Measurements from ENCODE around the gene PALLD.

PALLD gene

DNA sequence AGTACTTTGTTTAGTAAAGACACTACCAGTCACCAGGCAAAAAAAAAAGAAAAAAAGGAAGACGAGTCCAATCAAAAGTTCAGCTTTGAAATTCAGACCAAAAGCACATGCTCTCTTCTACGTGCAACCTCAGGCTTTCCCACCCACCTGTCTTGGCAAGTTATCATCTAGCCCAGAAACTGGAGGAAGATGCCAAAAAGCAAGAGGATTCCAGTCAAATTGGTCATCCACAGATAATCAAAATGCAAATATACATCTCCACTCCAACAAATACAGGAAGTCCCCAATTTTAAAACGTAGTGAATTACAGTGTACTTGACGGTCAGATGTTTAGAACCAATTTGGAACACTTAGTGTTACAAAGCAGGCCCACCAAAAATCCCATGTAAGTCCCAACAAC lies 96.5 kb downstream of the PALLD start:
- Mint-ChIP-seq H3K4me3 (no peak overlapping the region), H3K9me3 (no peaks in the 10 kb centered on the region), H3K27ac (no peak overlapping the region), H3K27me3 (peaks cover 27% of the 10 kb centered on the region), H3K4me1 (ENCODE audit: low read depth) (no peaks in the 10 kb centered on the region), H3K36me3 (ENCODE audit: low read depth) (no peaks in the 10 kb centered on the region)
- DNase-seq = no peak

DNA sequence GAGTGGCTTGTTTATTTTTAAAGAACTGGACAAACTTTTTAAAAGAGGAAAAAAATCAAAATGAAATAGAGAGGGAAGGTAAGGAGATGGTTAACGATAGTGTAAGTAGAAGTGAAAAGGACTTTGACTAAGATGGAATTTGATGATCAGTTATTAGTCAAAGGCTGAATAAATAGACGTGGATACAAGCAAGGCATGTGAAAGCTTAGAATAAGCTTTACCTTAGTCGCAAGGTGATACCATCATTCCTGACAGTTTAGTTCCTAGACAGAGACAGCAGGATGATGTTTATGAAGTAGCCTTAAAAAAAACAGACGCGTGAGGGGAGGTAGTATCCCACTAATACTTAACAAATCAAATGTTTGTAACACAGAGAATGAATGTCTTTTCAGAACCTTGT lies 97.3 kb downstream of the PALLD start:
- Mint-ChIP-seq H3K36me3 (ENCODE audit: low read depth) (no peaks in the 10 kb centered on the region), H3K4me1 (ENCODE audit: low read depth) (no peaks in the 10 kb centered on the region), H3K27me3 (peaks cover 26% of the 10 kb centered on the region), H3K9me3 (no peaks in the 10 kb centered on the region), H3K27ac (no peak overlapping the region), H3K4me3 (no peak overlapping the region)
- no peak for DNase-seq

DNA sequence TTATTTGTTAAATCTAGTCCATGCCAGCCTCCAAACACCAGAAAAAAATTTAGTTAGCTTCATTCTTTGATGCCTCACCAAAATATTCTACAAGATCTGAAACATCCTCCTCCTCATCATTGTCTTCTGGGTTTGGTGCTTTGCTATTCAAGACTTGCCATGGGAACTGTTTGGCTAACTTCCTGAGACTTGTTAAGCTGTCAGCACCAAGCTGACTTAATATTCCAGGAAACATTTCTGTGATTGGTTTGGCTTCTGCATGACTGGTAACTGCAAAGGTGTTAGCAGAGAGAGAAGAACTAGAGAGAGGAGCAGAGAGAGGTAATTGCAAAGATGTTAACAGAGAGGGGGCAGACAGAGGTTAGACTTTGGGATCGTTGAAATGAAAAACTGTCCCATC lies 101.3 kb downstream of the PALLD start:
- Mint-ChIP-seq H3K36me3 (ENCODE audit: low read depth) (no peaks in the 10 kb centered on the region), H3K27ac (no peak overlapping the region), H3K4me1 (ENCODE audit: low read depth) (no peaks in the 10 kb centered on the region), H3K27me3 (peaks cover 9% of the 10 kb centered on the region), H3K4me3 (no peak overlapping the region), H3K9me3 (no peaks in the 10 kb centered on the region)
- DNase-seq = no peak

DNA sequence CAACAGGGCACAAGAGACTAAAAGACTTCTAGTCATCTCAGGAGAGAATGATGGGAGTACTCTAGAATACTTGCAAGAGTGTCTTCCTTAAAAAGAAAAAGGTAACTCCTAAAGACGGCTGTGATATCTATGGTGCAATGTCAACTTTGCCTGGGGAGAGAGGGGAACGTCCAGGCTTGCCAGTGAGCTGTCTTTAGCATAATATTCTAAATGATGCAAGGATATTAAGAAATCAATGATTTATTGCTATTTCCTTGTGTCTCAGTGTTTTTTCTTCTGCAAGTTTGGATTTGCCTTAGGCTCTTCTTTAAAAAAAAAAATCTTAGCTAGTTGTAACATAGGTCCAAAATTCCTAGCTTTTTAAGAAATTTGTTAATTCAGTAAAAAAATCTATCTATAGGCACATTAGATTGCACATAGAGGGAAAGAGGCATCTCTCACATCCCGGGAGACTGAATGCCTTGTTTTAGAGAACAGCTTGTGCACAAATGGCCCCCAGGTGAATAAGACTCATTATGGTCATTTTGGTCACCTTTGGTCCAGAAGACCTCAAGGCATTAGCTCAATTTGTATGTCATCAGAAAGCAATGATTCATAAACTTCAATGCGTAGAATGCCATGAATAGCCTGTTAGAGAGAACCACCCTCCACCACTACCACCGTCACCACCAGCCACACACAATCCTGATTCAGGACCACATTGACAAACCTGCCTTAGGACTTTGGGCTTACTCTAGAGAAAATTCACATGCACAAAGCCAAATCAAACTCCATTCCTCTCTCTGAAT lies 104.1 kb downstream of the PALLD start:
- no peak for DNase-seq
- Mint-ChIP-seq H3K4me3 (no peak overlapping the region), H3K36me3 (ENCODE audit: low read depth) (no peaks in the 10 kb centered on the region), H3K27ac (no peak overlapping the region), H3K9me3 (no peaks in the 10 kb centered on the region), H3K27me3 (peaks cover 9% of the 10 kb centered on the region), H3K4me1 (ENCODE audit: low read depth) (no peaks in the 10 kb centered on the region)

DNA sequence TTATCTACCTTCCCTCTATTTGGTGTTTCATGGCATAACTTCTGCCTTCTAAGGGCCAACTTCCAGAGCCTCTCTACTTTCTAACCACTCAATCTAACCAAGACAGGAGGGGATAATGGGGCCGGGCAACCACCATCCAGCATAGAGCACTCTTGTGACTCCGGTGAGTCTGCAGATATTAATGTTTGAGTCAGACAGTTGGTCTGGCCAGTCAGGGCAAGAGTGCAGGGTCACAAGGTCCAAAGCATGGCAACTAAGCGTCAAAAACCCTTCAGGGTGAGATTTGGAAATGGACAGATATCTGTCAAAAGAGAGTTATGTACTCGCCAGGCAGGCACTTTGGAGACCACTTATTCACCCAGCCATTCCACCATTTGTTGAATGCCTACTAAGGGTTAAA lies 105.0 kb downstream of the PALLD start:
- H3K27ac Mint-ChIP-seq = no peak overlapping the region
- H3K4me1 Mint-ChIP-seq (ENCODE audit: low read depth) = no peaks in the 10 kb centered on the region
- H3K27me3 Mint-ChIP-seq = peaks cover 9% of the 10 kb centered on the region

DNA sequence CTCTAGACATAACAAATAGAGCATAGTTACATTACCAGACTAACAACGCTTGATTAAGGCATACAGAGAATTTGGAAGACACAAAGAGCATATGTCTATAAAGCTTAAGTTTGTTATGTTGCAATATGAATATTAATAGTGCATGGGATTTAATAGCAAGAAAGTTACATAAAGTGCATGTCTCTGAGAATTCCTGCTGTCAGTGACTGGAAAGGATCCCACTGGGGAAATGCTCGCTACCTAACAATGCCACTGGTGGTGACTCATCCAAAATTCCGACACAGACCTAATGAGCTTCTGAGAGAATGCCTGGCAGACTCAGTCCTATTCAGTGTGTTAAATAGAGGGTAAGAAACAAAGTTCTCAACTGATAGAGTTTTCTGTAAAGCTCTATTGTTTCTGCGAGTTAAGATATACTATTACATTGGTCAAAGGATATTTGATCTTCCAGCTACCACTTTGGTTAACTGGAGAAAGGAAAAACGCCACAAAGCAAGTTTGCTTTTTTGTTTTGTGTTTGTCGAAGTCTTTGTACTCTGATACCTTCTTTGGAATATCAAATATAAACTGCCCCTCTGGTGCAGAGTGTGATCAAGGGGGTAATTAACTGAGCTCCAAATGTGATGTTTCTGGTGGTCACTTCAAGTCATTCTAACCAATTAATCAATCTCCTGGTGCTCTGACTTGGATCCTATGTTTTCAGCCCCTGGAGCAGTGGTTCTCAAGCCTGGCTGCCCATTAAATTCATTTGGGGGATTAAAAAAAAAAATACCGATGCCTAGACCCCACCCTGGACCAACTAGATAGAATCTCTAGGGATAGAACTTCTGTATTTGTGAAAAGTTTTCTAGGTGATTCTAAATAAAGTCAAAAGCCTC lies 107.9 kb downstream of the PALLD start:
- Mint-ChIP-seq H3K9me3 (no peaks in the 10 kb centered on the region), H3K36me3 (ENCODE audit: low read depth) (no peaks in the 10 kb centered on the region), H3K27ac (no peak overlapping the region), H3K4me3 (no peak overlapping the region), H3K4me1 (ENCODE audit: low read depth) (no peaks in the 10 kb centered on the region), H3K27me3 (peaks cover 5% of the 10 kb centered on the region)
- no peak for DNase-seq

More for the DNA sequence above, 105.0 kb downstream of the PALLD start:
- Mint-ChIP-seq H3K36me3 (ENCODE audit: low read depth) (no peaks in the 10 kb centered on the region), H3K9me3 (no peaks in the 10 kb centered on the region), H3K4me3 (no peak overlapping the region)
- no peak for DNase-seq

DNA sequence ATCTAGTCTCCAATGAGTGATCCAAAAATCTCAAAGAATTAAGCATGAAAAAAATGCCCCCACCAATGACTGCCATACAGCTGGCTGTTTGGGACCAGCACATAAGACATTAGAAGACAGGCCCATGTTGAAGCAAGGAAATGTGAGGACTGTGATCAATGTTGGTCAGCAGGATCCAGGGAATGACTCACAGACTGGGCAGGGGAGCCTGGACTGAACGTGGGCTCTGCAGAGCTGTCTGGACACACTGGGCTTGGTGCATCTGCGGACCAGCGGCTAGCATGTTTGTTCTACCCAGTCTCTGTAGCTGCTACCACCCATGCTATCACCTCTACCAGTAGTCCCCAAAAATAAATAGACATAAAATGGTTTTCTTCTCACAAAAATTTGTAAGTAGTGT lies 108.6 kb downstream of the PALLD start:
- no peaks in the 10 kb centered on the region for H3K4me1 Mint-ChIP-seq (ENCODE audit: low read depth)
- no peak overlapping the region for H3K27ac Mint-ChIP-seq
- H3K9me3 Mint-ChIP-seq = no peaks in the 10 kb centered on the region
- DNase-seq = no peak
- no peak overlapping the region for H3K4me3 Mint-ChIP-seq
- H3K36me3 Mint-ChIP-seq (ENCODE audit: low read depth) = no peaks in the 10 kb centered on the region
- peaks cover 7% of the 10 kb centered on the region for H3K27me3 Mint-ChIP-seq

DNA sequence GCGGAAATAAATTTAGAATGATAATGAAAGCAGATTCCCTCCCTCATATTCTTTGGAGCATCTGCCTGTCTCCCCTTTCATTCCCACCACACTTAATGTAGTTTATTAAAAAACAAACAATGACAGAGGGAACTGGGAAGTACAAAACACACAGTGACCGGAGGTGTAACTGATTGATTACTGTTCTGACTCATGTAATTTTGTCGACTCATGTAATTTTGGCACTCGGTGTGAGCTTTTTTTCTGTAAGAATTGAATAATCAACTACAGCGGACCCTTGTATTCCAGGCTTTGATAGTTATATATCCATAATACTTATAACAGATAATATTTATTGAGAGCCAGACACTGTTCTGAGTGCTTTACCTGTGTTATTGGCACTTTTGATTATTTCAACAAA lies 110.4 kb downstream of the PALLD start:
- Mint-ChIP-seq H3K27me3 (peaks cover 14% of the 10 kb centered on the region), H3K9me3 (no peaks in the 10 kb centered on the region), H3K27ac (no peak overlapping the region), H3K4me1 (ENCODE audit: low read depth) (no peaks in the 10 kb centered on the region), H3K4me3 (no peak overlapping the region), H3K36me3 (ENCODE audit: low read depth) (no peaks in the 10 kb centered on the region)
- no peak for DNase-seq

DNA sequence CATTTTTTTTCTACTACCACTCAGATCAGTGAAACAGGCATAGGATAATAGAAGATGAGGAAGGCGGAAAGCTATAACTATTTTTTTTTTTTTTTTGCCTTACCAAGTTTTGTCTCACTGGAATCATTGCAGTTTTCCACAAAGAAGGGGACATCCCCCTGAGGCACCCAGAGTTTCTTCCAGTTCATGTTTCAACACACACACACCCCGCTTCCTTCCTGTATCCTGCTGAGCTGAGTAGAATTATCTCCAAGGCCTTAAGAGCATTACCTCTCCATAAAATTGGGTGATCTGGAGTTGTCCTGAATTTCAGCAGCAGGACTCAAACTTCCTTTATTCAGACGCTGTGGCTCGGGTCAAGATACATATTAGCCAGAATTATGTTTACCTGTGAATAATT lies 111.9 kb downstream of the PALLD start:
- H3K27me3 Mint-ChIP-seq = peaks cover 15% of the 10 kb centered on the region
- H3K4me1 Mint-ChIP-seq (ENCODE audit: low read depth) = no peaks in the 10 kb centered on the region
- H3K27ac Mint-ChIP-seq = no peak overlapping the region
- DNase-seq = no peak
- no peak overlapping the region for H3K4me3 Mint-ChIP-seq
- H3K9me3 Mint-ChIP-seq = no peaks in the 10 kb centered on the region
- H3K36me3 Mint-ChIP-seq (ENCODE audit: low read depth) = no peaks in the 10 kb centered on the region

DNA sequence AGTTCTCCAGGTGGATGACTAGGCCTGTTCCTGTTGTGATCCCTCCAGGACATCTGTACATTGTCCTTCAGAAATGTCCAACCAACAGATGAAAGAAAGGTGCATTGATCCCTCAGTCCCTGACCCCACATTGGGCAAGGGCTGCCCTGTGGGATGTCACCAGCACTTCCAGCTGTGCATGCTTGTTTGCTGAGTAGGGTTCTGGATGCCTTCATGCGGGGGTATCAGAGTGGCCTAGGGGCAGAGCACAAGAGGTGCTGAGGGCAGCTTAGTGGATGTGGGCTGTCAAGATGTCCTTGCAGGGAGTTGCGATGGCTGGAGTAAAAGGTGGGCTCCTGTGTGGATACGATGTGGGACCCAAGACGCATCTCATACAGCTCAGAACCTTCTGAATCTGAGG lies 112.5 kb downstream of the PALLD start:
- Mint-ChIP-seq H3K4me1 (ENCODE audit: low read depth) (no peaks in the 10 kb centered on the region), H3K36me3 (ENCODE audit: low read depth) (no peaks in the 10 kb centered on the region), H3K9me3 (no peaks in the 10 kb centered on the region), H3K27me3 (peaks cover 15% of the 10 kb centered on the region), H3K27ac (no peak overlapping the region), H3K4me3 (no peak overlapping the region)
- no peak for DNase-seq

DNA sequence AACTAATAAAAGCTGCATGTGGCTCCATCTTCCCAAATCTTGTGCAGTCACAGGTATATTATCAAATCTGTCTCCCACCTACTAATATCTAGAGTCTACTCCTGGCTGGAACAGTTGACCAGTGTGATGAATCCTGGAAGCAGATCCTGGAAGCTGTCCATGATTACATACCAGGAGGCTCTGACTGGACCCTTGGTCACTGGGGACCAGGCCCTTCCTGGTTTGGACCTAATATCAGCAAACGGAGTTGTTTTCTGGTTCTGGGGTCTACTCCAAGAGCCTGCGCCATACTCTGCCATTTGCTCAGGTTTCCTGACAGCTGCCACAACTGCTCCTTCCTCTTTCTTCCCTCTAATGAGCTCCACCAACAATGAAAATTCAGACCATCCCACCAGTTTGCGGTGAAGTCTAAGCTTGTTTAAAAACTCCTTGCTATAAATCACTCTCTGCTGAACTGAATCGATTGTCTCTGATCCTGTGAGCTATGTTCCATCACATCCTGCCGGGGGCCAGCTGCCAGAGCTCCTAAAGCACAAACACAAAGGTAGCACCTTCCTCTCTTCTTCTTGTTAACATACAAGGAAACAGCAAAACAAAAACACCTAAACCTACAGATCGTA lies 114.2 kb downstream of the PALLD start:
- Mint-ChIP-seq H3K27me3 (peaks cover 15% of the 10 kb centered on the region), H3K4me1 (ENCODE audit: low read depth) (no peaks in the 10 kb centered on the region), H3K36me3 (ENCODE audit: low read depth) (no peaks in the 10 kb centered on the region), H3K27ac (no peak overlapping the region), H3K9me3 (no peaks in the 10 kb centered on the region), H3K4me3 (no peak overlapping the region)
- no peak for DNase-seq

DNA sequence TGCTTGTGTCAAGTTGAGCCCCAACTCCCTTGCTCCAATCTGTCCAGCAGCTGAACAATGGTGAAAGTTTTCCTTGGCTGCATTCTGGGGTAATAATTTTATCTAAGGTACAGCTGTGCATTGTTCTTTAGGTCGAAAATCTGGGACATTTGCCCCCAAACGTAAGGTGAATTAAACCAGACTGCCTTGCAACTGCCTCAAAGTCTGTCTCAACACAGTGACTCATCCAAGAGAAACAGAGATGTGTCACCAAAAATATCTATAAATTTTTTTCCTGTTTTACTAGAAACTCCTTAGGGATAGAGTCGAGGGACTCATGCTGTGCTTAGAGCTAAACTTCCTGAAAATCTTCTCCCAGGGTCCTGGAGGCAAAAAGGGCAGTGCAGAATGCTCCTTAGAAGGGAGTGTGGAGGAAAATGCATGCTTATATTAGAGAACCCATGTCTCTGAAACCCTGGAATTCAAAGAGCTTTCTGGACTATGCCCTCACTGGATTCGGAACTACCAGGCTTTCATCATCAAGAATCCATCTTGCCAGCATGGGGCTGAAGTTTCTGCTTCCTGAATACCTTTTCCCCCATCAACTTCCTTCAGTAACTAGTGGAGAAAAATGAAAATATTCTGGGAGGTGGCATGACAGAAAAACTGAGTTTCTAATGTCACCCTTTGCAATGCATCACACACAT lies 115.7 kb downstream of the PALLD start:
- peaks cover 15% of the 10 kb centered on the region for H3K27me3 Mint-ChIP-seq
- H3K4me3 Mint-ChIP-seq = no peak overlapping the region
- no peak for DNase-seq
- no peaks in the 10 kb centered on the region for H3K36me3 Mint-ChIP-seq (ENCODE audit: low read depth)
- no peaks in the 10 kb centered on the region for H3K9me3 Mint-ChIP-seq
- H3K4me1 Mint-ChIP-seq (ENCODE audit: low read depth) = no peaks in the 10 kb centered on the region
- no peak overlapping the region for H3K27ac Mint-ChIP-seq

DNA sequence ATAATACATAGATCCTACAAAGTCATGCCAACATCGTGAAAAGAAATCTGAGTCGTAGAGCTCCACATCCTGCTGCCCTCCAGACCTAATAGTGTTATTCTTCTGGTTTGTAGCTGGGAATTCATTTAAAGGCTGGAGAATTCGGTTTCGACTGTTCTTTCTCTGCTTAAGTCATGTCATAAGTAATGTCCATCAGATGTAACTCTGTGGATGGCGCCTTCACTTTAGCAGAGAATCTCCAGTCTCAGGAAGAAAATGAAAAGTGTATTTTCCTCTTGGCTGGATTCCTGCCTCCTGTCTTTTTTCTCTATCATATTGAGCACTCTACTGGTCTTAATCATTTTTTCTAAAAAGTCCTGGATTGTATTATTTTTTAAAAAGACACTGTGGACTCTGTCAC lies 117.0 kb downstream of the PALLD start:
- Mint-ChIP-seq H3K27ac (no peak overlapping the region), H3K4me1 (ENCODE audit: low read depth) (no peaks in the 10 kb centered on the region), H3K9me3 (no peaks in the 10 kb centered on the region), H3K36me3 (ENCODE audit: low read depth) (no peaks in the 10 kb centered on the region), H3K27me3 (peaks cover 15% of the 10 kb centered on the region), H3K4me3 (no peak overlapping the region)
- DNase-seq = no peak

DNA sequence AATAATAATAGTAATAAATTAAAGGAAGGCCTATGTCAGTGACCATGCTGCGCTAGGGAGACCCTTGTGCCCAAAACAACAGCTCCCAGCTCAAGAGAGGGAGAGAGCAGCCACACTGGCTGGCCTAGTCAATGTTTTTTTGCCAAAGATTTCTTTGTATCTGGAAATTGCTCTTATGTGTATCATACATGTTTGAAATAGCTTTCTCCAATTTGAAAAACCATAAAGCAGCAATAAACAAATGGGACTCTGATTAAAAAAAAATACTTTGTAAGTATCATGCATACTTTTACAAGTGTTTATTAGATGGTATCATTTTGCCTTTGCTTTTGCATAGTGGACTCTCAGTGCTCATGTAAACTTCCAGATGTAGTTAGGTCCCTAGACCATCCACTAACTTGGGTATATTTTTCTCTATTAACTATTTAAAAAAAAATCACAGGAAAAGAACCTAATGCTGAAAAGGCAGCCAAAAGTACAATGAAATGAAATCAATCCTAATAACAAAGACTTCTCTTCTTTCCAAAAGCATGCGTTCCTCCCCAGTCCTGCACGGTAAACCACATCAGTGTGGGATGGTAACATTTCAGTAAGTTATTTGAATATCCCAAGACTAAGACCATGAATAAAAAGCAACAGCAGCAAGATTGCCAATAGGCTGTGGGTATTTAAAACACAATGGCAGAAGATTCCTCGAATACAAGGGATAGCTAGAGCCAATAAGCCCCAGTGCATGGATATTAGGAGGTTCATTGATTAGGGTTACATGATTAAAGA lies 117.6 kb downstream of the PALLD start:
- DNase-seq = no peak
- H3K4me3 Mint-ChIP-seq = no peak overlapping the region
- H3K27ac Mint-ChIP-seq = no peak overlapping the region
- no peaks in the 10 kb centered on the region for H3K4me1 Mint-ChIP-seq (ENCODE audit: low read depth)
- no peaks in the 10 kb centered on the region for H3K36me3 Mint-ChIP-seq (ENCODE audit: low read depth)
- H3K27me3 Mint-ChIP-seq = peaks cover 15% of the 10 kb centered on the region
- no peaks in the 10 kb centered on the region for H3K9me3 Mint-ChIP-seq
